HepG2 (cell line): ENCODE measurements around the gene PROCR. TPM values are rescaled to one million over a fixed set of nuclear protein-coding genes. Genes with fewer than 3 reads are reported as not detected.

Source experiments
- CENPBD1 ChIP-seq: sonication (generic); formaldehyde crosslinking; IDR thresholded peaks from 2 replicates; pipeline ENCODE4 v1.8.0; 2022; ENCODE audit warnings: missing genetic modification reagents, low read depth, mild to moderate bottlenecking, borderline replicate concordance
- FUBP1 ChIP-seq: sonication (generic); formaldehyde crosslinking; IDR thresholded peaks from 2 replicates; pipeline ENCODE4 v1.5.1; 2020; ENCODE audit warnings: missing genetic modification reagents, mild to moderate bottlenecking, borderline replicate concordance
- HOXA5 ChIP-seq: sonication (generic); formaldehyde crosslinking; IDR thresholded peaks from 2 replicates; pipeline ENCODE4 v1.4.0; 2020; ENCODE audit warnings: missing genetic modification reagents
- KAT8 ChIP-seq: IDR thresholded peaks from 2 replicates; pipeline ENCODE4 v1.6.1; 2016; ENCODE audit warnings: missing genetic modification reagents, missing compliant biosample characterization
- NCOA1 ChIP-seq: sonication (generic); formaldehyde crosslinking; IDR thresholded peaks from 2 replicates; pipeline ENCODE4 v1.9.0; 2021; ENCODE audit warnings: missing genetic modification reagents
- NFAT5 ChIP-seq: sonication (generic); formaldehyde crosslinking; IDR thresholded peaks from 2 replicates; pipeline ENCODE4 v1.4.0; 2020; ENCODE audit warnings: missing genetic modification reagents
- ZNF264 ChIP-seq: sonication (generic); formaldehyde crosslinking; IDR thresholded peaks from 2 replicates; pipeline ENCODE4 v1.4.0; 2020; ENCODE audit warnings: missing genetic modification reagents
- ZNF451 ChIP-seq: sonication (generic); formaldehyde crosslinking; IDR thresholded peaks from 2 replicates; pipeline ENCODE4 v1.5.0; 2020; ENCODE audit warnings: mild to moderate bottlenecking, missing genetic modification reagents
- polyA plus RNA-seq, 8 experiments: library from polyadenylated mRNA; depleted of rRNA in 3 of 8; stranded (reverse) in 7 of 8; unstranded in 1 of 8; fragments of >200 nt; fragmentation: Illumina TruSeq in 4 of 8; extraction: Trizol in 4 of 8; gene quantifications; 2 replicates each; pipeline versions ENCODE4 v1.2.1 to v1.2.3, GENCODE V29; 2011 to 2016; ENCODE audit warnings: low read depth in 4 of 8, missing spikeins in 1 of 8, mixed read lengths in 1 of 8; ENCODE audit not compliant: insufficient read depth in 1 of 8
- total RNA-seq, 5 experiments: library from RNA; depleted of rRNA; stranded (reverse); fragments of >200 nt; fragmentation: Illumina TruSeq; extraction: Trizol; gene quantifications; 2 replicates each; pipeline ENCODE4 v1.2.3, GENCODE V29; 2016; ENCODE audit warnings: low read depth in 1 of 5
- TF ChIP-seq, protein P1 (sequence below): sonication (generic); formaldehyde crosslinking; IDR thresholded peaks from 2 replicates; pipeline ENCODE4 v1.9.0; 2021; ENCODE audit warnings: missing genetic modification reagents, mild to moderate bottlenecking, borderline replicate concordance
- TF ChIP-seq, protein P2 (sequence below): sonication (generic); formaldehyde crosslinking; conservative IDR thresholded peaks from 2 replicates; pipeline ENCODE4 v1.4.0; 2020; ENCODE audit warnings: missing genetic modification reagents

The PROCR gene
- total and polyA plus RNA-seq, 2 of the 13 experiments (the other 11 are each of a cell fraction or from before 2014, with no cell fraction given), result 1.4 to 1.7 TPM

DNA sequence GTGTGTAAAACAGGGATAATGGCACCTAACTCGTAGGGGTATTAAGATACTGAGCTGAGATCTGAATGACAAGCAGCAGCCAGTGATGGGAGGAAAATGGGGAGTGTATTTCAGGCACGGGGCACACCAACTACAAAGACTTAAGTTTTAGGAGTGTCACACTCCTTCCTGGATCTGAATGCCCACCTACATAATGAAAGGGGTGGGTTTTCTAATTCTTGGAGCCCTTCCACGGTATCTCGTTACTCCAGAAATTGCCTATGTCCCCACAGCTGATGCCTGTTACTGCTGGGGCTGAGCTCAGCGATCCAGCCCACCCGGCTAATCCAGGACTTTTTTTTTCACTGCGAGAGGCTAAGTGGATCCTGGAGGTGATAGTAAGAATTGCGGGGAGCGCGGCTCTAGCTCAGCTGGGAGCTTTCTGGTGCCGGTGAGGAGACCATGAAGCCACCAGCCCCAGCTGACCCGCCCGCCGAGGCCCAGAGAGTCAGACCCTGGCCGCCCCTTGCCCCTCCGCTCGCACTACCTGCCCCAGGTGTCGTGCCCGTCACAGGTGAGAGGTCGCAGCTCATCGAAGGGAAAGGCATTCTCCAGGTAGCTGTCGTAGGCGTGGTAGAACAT is 25.5 kb upstream of the PROCR start (continued):
- TF ChIP-seq, protein P1, sequence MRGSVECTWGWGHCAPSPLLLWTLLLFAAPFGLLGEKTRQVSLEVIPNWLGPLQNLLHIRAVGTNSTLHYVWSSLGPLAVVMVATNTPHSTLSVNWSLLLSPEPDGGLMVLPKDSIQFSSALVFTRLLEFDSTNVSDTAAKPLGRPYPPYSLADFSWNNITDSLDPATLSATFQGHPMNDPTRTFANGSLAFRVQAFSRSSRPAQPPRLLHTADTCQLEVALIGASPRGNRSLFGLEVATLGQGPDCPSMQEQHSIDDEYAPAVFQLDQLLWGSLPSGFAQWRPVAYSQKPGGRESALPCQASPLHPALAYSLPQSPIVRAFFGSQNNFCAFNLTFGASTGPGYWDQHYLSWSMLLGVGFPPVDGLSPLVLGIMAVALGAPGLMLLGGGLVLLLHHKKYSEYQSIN (CRISPR knock-in tag), result no peak
- TF ChIP-seq FUBP1 (CRISPR knock-in tag) (peak; percentile 4; the same call in 1 of the 2 replicates), ZNF264 (CRISPR knock-in tag) (no peak), CENPBD1 (no peak), ZNF451 (CRISPR knock-in tag) (no peak), NFAT5 (CRISPR knock-in tag) (no peak), HOXA5 (CRISPR knock-in tag) (no peak), KAT8 (CRISPR knock-in tag) (no peak), NCOA1 (CRISPR knock-in tag) (no peak)
- TF ChIP-seq, protein P2, sequence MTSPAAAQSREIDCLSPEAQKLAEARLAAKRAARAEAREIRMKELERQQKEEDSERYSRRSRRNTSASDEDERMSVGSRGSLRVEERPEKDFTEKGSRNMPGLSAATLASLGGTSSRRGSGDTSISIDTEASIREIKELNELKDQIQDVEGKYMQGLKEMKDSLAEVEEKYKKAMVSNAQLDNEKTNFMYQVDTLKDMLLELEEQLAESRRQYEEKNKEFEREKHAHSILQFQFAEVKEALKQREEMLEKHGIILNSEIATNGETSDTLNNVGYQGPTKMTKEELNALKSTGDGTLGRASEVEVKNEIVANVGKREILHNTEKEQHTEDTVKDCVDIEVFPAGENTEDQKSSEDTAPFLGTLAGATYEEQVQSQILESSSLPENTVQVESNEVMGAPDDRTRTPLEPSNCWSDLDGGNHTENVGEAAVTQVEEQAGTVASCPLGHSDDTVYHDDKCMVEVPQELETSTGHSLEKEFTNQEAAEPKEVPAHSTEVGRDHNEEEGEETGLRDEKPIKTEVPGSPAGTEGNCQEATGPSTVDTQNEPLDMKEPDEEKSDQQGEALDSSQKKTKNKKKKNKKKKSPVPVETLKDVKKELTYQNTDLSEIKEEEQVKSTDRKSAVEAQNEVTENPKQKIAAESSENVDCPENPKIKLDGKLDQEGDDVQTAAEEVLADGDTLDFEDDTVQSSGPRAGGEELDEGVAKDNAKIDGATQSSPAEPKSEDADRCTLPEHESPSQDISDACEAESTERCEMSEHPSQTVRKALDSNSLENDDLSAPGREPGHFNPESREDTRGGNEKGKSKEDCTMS (CRISPR knock-in tag), result no peak
